Hepatocyte (in vitro differentiated cells): ENCODE data around the gene ANKRD11. TPM values are rescaled to one million over a fixed set of nuclear protein-coding genes. Genes with fewer than 3 reads are reported as not detected.
"Not testable (repeated sequence)": the region's sequence is repeated elsewhere in the genome, so short reads cannot be mapped to it uniquely, and the experiment has no call there.

Experiments
- DNase-seq: peaks from one replicate; pipeline ENCODE4 v3.0.0-alpha.2; 2016; ENCODE audit warnings: low spot score
- H2AFZ ChIP-seq: fragments of 200-600 bp; sonication (generic); 2 replicates; pipeline ENCODE4 v1.6.0; 2016; ENCODE audit warnings: antibody characterized with exemption, mild to moderate bottlenecking
- H3K27ac ChIP-seq: fragments of 200-600 bp; sonication (generic); 2 replicates; pipeline ENCODE4 v1.5.1; 2016; ENCODE audit warnings: mild to moderate bottlenecking
- H3K27me3 ChIP-seq: fragments of 200-600 bp; sonication (generic); 2 replicates; pipeline ENCODE4 v1.6.1; 2016
- H3K36me3 ChIP-seq: fragments of 200-600 bp; sonication (generic); replicated peaks from 2 replicates; pipeline ENCODE4 v1.5.1; 2016; ENCODE audit warnings: low read depth; ENCODE audit not compliant: insufficient read depth
- H3K4me1 ChIP-seq: fragments of 200-600 bp; sonication (generic); 2 replicates; pipeline ENCODE4 v1.5.1; 2016; ENCODE audit warnings: mild to moderate bottlenecking, moderate library complexity; ENCODE audit not compliant: insufficient read depth
- H3K4me2 ChIP-seq: fragments of 200-600 bp; sonication (generic); 2 replicates; pipeline ENCODE4 v1.6.0; 2016
- H3K4me3 ChIP-seq: fragments of 200-600 bp; sonication (generic); 2 replicates; pipeline ENCODE4 v1.5.1; 2016; ENCODE audit warnings: mild to moderate bottlenecking
- H3K79me2 ChIP-seq: fragments of 200-600 bp; sonication (generic); 2 replicates; pipeline ENCODE4 v1.6.0; 2017; ENCODE audit warnings: mild to moderate bottlenecking
- H3K9me2 ChIP-seq: fragments of 200-600 bp; sonication (generic); replicated peaks from 2 replicates; pipeline ENCODE4 v1.6.0; 2017; ENCODE audit warnings: mild to moderate bottlenecking; ENCODE audit not compliant: insufficient read depth
- H3K9me3 ChIP-seq: fragments of 200-600 bp; sonication (generic); 2 replicates; pipeline ENCODE4 v1.5.1; 2016; ENCODE audit warnings: low read depth, mild to moderate bottlenecking
- H4K20me1 ChIP-seq: fragments of 200-600 bp; sonication (generic); 2 replicates; pipeline ENCODE4 v1.6.0; 2016; ENCODE audit warnings: mild to moderate bottlenecking; ENCODE audit not compliant: insufficient read depth, poor library complexity, severe bottlenecking
- CTCF ChIP-seq: fragments of 200-600 bp; sonication (generic); IDR thresholded peaks from 2 replicates; pipeline ENCODE4 v1.5.1; 2016; ENCODE audit warnings: antibody characterized with exemption, mild to moderate bottlenecking; ENCODE audit not compliant: poor library complexity
- EZH2 ChIP-seq: fragments of 200-600 bp; sonication (generic); IDR thresholded peaks from 2 replicates; pipeline ENCODE4 v1.6.1; 2016; ENCODE audit warnings: antibody characterized with exemption, mild to moderate bottlenecking, borderline replicate concordance
- EZH2phosphoT487 ChIP-seq: fragments of 200-600 bp; sonication (generic); IDR thresholded peaks from one replicate; pipeline ENCODE4 v1.6.1; 2018; ENCODE audit warnings: antibody characterized with exemption, mild to moderate bottlenecking, low read depth, moderate library complexity; ENCODE audit not compliant: unreplicated experiment, severe bottlenecking
- WGBS: methylation state at CpG from one replicate; pipeline ENCODE4 v1.1.6; 2016; ENCODE audit warnings: low lambda C conversion rate; ENCODE audit errors: missing lambda C conversion rate; 5-methylcytosine and 5-hydroxymethylcytosine counted together
- polyA plus RNA-seq: library from polyadenylated mRNA; unstranded; fragments of >200 nt; fragmentation: Nextera tagmentation; extraction: Ambion mirVana; gene quantifications from 2 replicates; pipeline ENCODE4 v1.2.1, GENCODE V29; 2016
- total RNA-seq: library from RNA; depleted of rRNA; stranded (reverse); fragments of >200 nt; gene quantifications from 2 replicates; pipeline ENCODE4 v1.2.3, GENCODE V29; 2014

ANKRD11 gene
- total and polyA plus RNA-seq, 2 experiments from 2014 or later: 48.7 to 130 TPM

- TF ChIP-seq EZH2: no peak
- no peak for TF ChIP-seq CTCF
- TF ChIP-seq EZH2phosphoT487: no peak
- Histone ChIP-seq H3K27me3 (no peaks in the 10 kb centered on the region), H3K4me3 (no peak overlapping the region), H3K36me3 (no peaks in the 10 kb centered on the region), H3K4me2 (no peak overlapping the region), H3K4me1 (peaks cover 8% of the 10 kb centered on the region), H2AFZ (no peak overlapping the region), H4K20me1 (peaks cover 92% of the 10 kb centered on the region), H3K9me3 (no peaks in the 10 kb centered on the region), H3K79me2 (peaks cover 95% of the 10 kb centered on the region), H3K9me2 (no peaks in the 10 kb centered on the region), H3K27ac (no peak overlapping the region)
- DNase-seq: no peak
- WGBS: 95% methylated on average over 12 of the region's 12 CpGs
Observed at GRCh38 chr16:89456419-89456959, 33.9 kb downstream of the ANKRD11 start.

DNA sequence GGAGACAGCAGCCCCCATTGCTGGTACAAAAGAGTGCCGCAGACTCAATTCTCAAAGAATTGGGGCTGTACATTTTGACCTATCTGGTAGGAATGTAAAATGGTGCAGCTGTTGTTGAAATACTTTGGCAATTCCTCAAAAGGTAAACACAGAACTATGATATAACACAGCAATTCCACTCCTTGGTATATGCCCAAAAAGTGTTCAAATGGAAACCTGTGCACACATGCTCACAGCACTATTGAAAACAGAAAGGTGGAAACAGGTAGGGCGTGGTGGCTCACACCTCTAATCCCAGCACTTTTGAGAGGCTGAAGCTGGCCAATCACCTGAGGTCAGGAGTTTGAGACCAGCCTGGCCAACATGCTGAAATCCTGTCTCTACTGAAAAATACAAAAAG, 34.7 kb downstream of the ANKRD11 start:
- H3K27me3 ChIP-seq: no peaks in the 10 kb centered on the region
- 94% methylated on average over 2 of the region's 2 CpGs for WGBS
- H3K79me2 ChIP-seq: peaks cover 95% of the 10 kb centered on the region
- TF ChIP-seq EZH2 (no peak), CTCF (no peak), EZH2phosphoT487 (no peak)
- H3K4me2 ChIP-seq: no peak overlapping the region
- H3K9me3 ChIP-seq: no peaks in the 10 kb centered on the region
- no peak for DNase-seq
- H4K20me1 ChIP-seq: peaks cover 92% of the 10 kb centered on the region
- H3K4me3 ChIP-seq: no peak overlapping the region
- H3K36me3 ChIP-seq: no peaks in the 10 kb centered on the region
- H3K27ac ChIP-seq: no peak overlapping the region
- no peak overlapping the region for H2AFZ ChIP-seq
- H3K9me2 ChIP-seq: no peaks in the 10 kb centered on the region
- H3K4me1 ChIP-seq: peaks cover 8% of the 10 kb centered on the region

GRCh38 chr16:89455178-89455577, 35.2 kb downstream of the ANKRD11 start:
- Histone ChIP-seq H3K4me3 (no peak overlapping the region), H4K20me1 (peaks cover 92% of the 10 kb centered on the region), H3K36me3 (no peaks in the 10 kb centered on the region), H3K4me2 (no peak overlapping the region), H3K9me3 (no peaks in the 10 kb centered on the region), H3K4me1 (peaks cover 13% of the 10 kb centered on the region), H3K27me3 (no peaks in the 10 kb centered on the region), H2AFZ (no peak overlapping the region), H3K27ac (no peak overlapping the region), H3K9me2 (no peaks in the 10 kb centered on the region), H3K79me2 (peaks cover 95% of the 10 kb centered on the region)
- 92% methylated on average over 2 of the region's 2 CpGs for WGBS
- TF ChIP-seq EZH2phosphoT487 (no peak), EZH2 (no peak), CTCF (no peak)
- DNase-seq: no peak

GRCh38 chr16:89454378-89455125, 35.8 kb downstream of the ANKRD11 start:
- not testable (repeated sequence) for H3K4me2 ChIP-seq, DNase-seq, H3K4me3 ChIP-seq, H2AFZ ChIP-seq, H3K27me3 ChIP-seq, H3K36me3 ChIP-seq, H3K27ac ChIP-seq, H3K9me3 ChIP-seq, H3K9me2 ChIP-seq
- H3K4me1 ChIP-seq: peaks cover 16% of the 10 kb centered on the region
- H4K20me1 ChIP-seq: peaks cover 92% of the 10 kb centered on the region
- WGBS: 95% methylated on average over 2 of the region's 3 CpGs
- peaks cover 95% of the 10 kb centered on the region for H3K79me2 ChIP-seq
